ENCODE data around the gene RBMS2.
A peak's percentile ranks its signal among the peaks of the same experiment; 100 is the strongest.
"Not testable (repeated sequence)": the region's sequence is repeated elsewhere in the genome, so short reads cannot be mapped to it uniquely, and the experiment has no call there.

RBMS2 gene

GRCh38 chr12:56517854-56518253 is 3.8 kb upstream of the RBMS2 start:
- DNase-seq = no peak

- DNase-seq = no peak
These were observed 3.0 kb upstream of the RBMS2 start for GRCh38 chr12:56518570-56518969.

GRCh38 chr12:56520048-56520447 is 1.6 kb upstream of the RBMS2 start:
- no peak for DNase-seq

- no peak for DNase-seq
These were observed 1.1 kb upstream of the RBMS2 start for GRCh38 chr12:56520506-56520905.

GRCh38 chr12:56521209-56521589 is 421 bp upstream of the RBMS2 start:
- DNase-seq = no peak

GRCh38 chr12:56522411-56523193 is 982 bp downstream of the RBMS2 start:
- DNase-seq = no peak

- no peak for DNase-seq
These were observed 7.2 kb downstream of the RBMS2 start for GRCh38 chr12:56528846-56529245.

- no peak for DNase-seq
These were observed 8.0 kb downstream of the RBMS2 start for GRCh38 chr12:56529656-56530055.

- no peak for DNase-seq
These were observed 8.9 kb downstream of the RBMS2 start for GRCh38 chr12:56530390-56531055.

- DNase-seq = no peak
These were observed 15.9 kb downstream of the RBMS2 start for GRCh38 chr12:56537546-56537945.

- no peak for DNase-seq
These were observed 20.0 kb downstream of the RBMS2 start for GRCh38 chr12:56541631-56542030.

GRCh38 chr12:56542164-56542563 is 20.5 kb downstream of the RBMS2 start:
- DNase-seq = no peak

GRCh38 chr12:56545023-56545604 is 23.5 kb downstream of the RBMS2 start:
- DNase-seq = no peak

- no peak for DNase-seq
These were observed 25.1 kb downstream of the RBMS2 start for GRCh38 chr12:56546680-56547079.

GRCh38 chr12:56551070-56551469 is 29.4 kb downstream of the RBMS2 start:
- DNase-seq = peak in 1 of 5 experiments; percentile 29

GRCh38 chr12:56565510-56566101 is 44.0 kb downstream of the RBMS2 start:
- DNase-seq = peak in 1 of 5 experiments; percentile 30

GRCh38 chr12:56568146-56568545 is 46.5 kb downstream of the RBMS2 start:
- DNase-seq = no peak

- DNase-seq = no peak
These were observed 49.5 kb downstream of the RBMS2 start for GRCh38 chr12:56571121-56571520.

GRCh38 chr12:56572288-56572687 is 50.7 kb downstream of the RBMS2 start:
- DNase-seq = no peak

GRCh38 chr12:56574210-56574609 is 52.6 kb downstream of the RBMS2 start:
- no peak for DNase-seq

- not testable (repeated sequence) for DNase-seq
These were observed 55.6 kb downstream of the RBMS2 start for GRCh38 chr12:56577248-56577647.

- no peak for DNase-seq
These were observed 57.4 kb downstream of the RBMS2 start for GRCh38 chr12:56578983-56579546.

All from T-helper 2 cell (primary cell).